RCC 7860 (cell line): ENCODE measurements around the gene MED9.

Source experiments
- DNase-seq: peaks from one replicate; pipeline ENCODE4 v3.0.0-alpha.2; 2015; ENCODE audit warnings: low spot score
- FAIRE-seq: peaks from 2 replicates; lab custom pipeline; 2012; peaks lifted over from hg19 to GRCh38; lab: Jason Lieb, UNC

MED9 gene

DNA sequence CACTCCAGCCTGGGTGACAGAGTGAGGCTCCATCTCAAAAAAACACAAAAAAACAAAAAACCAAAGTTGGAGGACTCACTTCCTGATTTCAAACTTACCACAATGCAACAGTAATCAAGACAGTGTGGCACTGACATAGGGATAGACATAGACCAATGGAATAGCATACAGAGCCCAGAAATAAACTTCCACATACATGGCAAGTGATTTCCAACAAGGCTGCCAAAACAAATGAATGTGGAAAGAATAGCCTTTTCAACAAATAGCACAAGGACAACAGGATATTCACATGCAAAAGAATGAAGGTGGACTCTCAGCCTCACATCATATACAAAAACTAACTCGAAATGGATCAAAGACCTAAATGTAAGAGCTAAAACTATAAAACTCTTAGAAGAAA, 56.2 kb downstream of the MED9 start:
- DNase-seq (no peak), FAIRE-seq (no peak)

DNA sequence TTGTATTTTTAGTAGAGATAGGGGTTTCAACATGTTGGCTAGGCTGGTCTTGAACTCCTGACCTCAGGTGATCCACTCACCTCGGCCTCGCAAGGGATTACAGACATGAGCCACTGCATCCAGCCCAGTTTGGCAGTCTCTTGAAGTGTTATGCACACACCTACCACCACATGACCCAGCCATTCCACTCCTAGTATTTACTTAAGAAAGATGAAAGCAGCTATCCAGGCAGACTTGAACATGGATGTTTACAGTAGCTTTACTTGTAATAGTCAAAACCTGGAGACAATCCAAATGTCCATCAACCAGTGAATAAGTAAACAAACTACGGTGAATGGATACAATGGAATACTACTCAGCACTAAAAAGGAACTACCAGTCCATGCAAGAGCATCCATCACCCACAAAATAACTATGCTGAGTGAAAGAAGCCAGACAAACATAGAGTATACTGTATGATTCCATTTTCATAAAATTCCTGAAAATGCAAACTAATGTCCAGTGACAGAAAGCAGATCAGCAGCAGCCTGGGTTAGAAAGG, 57.2 kb downstream of the MED9 start:
- no peak for DNase-seq
- FAIRE-seq: no peak

DNA sequence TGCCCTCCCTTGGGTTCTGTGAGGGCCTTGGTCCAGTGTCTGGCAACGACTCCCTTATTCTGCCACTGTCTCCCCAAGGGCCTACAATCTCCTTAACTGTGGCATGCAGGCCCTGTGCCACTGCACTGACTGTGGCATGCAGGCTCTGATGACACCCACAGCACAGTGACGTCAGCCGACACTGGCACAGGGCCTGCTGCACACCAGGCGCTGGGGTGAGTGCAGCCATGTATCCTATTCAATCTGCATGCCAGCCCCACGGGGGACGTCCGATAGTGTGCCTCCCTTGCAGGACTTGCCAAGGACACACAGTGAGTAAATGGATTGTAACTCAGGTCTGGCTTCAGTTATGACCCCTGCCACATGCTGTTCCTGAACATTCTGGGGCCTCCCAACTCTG, 59.2 kb downstream of the MED9 start:
- DNase-seq: no peak
- no peak for FAIRE-seq

DNA sequence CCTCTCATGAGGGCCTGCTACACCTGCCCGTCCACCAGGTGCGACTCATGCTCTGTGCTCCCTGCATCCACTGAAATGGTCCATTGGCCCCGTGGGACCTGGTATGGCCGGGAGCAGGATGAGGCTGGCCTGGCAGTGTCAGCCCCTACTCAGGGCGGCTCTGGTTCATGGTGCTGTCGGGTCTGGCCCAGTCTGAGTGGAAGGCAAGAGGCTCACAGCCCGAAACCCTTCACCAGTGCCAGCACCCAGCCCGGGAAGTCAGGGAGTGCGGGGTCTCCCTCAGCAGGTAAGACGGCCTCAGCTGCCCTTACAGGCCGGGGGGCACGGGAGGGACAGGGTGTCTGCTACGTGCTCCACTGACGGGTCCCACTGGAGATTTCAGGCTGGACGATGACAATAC, 59.9 kb downstream of the MED9 start:
- no peak for FAIRE-seq
- DNase-seq: no peak

DNA sequence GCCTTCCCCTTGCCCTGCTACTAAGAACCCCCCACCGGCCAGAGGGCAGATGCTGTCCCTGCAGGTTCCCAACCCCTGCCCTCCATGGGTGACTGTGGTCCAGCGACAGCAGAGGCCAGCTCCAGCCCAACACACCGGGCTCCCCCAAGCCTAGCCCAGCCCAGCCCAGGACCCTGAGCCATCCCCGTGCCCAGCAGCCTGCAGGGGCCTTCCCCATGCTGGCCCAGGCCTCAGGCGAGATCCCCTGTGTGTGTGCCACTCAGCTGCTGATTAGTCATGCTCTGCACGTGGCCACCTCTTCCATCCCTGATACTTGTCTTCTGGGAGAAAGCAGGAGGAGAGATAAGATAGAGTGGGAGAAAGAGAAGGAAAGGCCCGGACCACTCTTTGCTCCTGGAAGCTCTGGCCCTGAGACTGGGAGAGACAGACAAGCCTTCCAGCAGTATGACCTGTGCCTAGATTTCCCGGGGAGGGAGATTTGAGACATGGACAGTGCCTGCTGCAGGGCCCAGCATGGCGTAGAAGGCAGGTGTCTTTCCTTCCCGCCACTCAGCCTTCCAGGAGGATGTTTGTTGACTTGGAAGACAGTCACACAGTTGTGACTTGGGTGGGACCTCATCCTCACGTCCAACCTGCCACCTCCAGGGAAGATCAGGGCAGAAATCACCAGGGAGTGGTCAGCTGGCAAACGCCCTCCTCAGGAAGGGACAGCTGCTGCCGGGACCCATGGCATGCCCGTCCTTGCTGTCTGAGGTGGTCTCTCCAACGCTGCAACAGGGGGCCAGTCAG, 60.7 kb downstream of the MED9 start:
- FAIRE-seq (no peak), DNase-seq (no peak)

DNA sequence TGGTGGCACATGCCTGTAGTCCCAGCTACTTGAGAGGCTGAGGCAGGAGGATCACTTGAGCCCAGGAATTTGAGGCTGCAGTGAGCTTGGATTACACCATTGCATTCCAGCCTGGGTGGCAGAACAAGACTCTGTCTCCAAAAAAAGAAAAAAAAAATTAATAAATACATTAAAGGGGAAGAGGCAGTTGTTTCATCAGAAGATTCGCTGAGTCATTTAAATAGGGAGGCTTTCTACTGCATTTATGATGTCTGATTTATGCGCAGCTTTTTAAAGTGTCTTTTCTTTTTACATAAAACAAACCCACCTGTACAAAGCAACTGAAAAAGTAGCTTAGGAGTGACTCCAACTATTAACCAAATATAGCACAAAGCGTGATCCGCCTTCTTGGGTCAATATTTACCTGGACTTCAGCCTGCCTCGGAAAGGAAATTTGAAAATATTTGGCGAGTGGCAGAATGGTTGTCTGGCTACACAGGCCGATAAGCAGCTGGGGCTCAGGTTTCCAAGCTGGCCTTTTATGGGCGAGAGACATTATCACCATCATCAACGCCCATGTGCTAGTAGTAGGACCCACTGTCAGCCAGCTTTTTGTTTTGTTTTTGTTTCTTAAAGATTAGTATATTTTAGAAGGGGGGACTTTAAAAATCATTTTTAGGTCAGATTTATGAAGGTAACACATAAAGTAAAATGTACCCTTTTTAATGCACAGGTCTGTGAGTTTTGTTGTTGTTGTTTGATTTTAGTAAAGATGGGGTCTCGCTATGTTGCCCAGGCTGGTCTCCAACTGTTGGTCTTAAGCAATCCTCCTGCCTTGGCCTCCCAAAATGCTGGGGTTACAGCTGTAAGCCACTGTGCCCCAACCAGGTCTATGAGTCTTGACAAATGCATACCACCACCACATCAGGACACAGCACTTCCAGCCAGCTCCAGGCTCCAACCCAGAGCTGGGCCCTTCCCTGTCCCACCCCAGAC, 61.9 kb downstream of the MED9 start:
- no peak for FAIRE-seq

DNA sequence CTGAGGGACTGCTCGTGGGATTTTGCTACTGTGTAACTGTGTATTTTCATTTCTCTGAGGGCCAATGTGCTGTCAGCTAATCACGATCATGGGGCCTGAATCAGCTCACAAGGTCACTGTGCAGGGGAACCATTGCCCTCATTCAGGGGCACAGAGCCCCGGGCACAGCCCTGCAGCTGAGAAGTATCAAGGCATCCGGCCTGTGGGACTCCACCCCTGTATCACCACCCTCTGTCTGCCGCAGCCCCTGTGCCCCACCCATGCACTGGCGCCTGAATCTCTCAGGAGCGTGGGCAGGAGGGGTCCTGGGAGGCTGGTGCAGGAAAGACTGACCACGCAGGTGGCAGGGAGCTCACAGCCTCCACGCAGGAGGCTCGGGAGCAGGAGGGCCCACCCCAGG, 62.8 kb downstream of the MED9 start:
- FAIRE-seq: no peak
- DNase-seq: no peak

More for the DNA sequence above, 61.9 kb downstream of the MED9 start:
- no peak for DNase-seq

DNA sequence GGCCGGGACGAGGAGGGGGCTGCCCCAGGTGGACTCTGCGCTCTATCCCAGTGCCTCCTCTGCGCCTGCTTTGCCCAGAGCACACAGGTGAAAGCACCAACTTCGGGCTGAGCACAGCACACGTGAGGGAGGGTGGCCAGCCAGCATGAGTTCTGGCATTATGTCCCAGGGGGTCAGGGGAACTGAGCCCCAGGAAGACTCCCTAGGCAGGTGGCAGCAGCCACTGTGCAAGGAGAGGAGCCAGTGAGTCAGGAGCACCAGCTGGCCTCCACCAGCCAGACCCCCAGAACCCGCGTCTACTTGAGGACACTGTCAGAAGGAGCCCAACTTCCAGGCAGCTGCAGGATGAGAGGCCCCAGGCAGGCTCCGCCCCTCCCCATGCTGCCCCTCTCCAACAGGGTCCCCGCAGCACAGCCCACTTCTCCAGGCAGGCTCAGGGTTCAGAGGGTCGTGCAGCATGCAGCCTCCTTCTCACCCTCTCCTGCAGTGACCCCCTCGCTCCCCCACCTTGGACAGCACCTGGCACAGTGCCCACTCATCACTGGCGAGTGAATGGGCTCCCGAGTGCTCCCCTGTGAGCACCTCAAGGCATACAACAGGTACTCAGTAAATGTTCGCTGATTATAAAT, 63.6 kb downstream of the MED9 start:
- FAIRE-seq: no peak
- no peak for DNase-seq

DNA sequence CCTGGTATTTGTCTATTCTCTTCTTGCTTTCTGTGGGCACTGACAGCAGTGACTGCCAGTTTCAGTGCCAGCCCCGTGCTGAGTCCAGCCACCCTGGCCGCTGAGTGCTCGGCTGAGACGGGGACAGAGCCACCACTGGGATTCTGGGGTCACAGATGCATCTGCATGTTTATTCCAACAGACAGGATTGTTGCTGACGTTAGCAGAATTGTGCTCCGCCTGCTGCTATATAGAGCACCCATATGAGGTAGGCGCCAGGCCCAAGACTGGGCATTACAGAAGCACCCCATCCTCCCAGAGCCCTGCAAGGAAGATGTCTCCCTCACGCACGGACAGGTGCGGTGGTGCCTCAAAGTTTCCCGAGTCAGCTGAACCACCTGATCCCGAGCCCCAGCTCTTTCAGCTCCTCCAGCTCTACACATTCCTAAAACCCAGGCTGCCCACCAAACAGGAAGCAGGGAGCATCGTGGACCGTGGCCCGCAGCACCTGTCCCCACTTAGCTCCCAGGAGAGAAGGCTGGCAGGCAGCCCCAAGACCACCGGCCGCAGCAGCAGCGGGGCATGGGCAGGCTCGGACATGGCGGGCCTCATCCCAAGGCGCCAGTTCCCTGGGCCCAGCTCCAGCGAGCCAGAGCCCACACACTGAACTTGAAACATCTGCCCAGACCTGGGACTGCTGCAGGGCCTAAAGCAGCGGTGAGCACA, 64.3 kb downstream of the MED9 start:
- DNase-seq (no peak), FAIRE-seq (no peak)

DNA sequence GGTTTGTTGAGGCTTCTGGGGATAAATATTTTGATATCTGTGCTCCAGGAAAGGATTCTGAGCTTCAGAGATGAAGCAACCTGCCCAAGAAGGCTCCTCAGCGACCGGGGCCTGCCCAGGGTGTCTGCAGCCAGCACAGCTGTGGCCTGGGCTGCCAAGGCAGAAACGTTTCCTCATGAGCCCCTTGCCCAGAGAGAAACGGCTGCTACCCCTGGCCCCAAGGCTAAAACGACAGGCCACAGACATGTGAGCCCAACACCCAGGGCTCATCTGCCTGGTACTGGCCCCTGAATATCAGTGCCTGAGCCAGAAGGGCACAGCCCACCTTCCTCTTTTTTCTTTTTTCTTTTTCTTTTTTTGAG, 64.8 kb downstream of the MED9 start:
- DNase-seq (no peak), FAIRE-seq (no peak)
